ENCODE data around the gene CLSTN1. TPM values are rescaled to one million over a fixed set of nuclear protein-coding genes. Genes with fewer than 3 reads are reported as not detected.
A peak's percentile ranks its signal among the peaks of the same experiment; 100 is the strongest.

Gene CLSTN1
- total RNA-seq, 1 donor, result 140 TPM

- Histone ChIP-seq H3K4me3 (ENCODE audit: insufficient read depth, low read length) (peak overlapping the region; percentile 40), H3K27ac (ENCODE audit: low read depth, low read length) (peak overlapping the region; percentile 72), H4K20me1 (ENCODE audit: insufficient read depth, low read length) (peaks cover 33% of the 10 kb centered on the region)
Measured at GRCh38 chr1:9798236-9799130, 25.3 kb downstream of the CLSTN1 start.

GRCh38 chr1:9797049-9797448 lies 26.7 kb downstream of the CLSTN1 start:
- H3K79me2 ChIP-seq (ENCODE audit: insufficient read depth, low read length), result peaks cover 78% of the 10 kb centered on the region
- peaks cover 29% of the 10 kb centered on the region for H3K4me1 ChIP-seq (ENCODE audit: insufficient read depth, low read length)

More at GRCh38 chr1:9798236-9799130, 25.3 kb downstream of the CLSTN1 start:
- Histone ChIP-seq H3K27me3 (ENCODE audit: insufficient read depth, low read length) (no peaks in the 10 kb centered on the region), H3K4me2 (ENCODE audit: insufficient read depth, low read length) (peak overlapping the region; percentile 72), H3K9me3 (ENCODE audit: low read depth, low read length) (no peaks in the 10 kb centered on the region), H3K4me1 (ENCODE audit: insufficient read depth, low read length) (peaks cover 29% of the 10 kb centered on the region), H2AFZ (ENCODE audit: low read length) (peak overlapping the region; percentile 13), H3K79me2 (ENCODE audit: insufficient read depth, low read length) (peaks cover 78% of the 10 kb centered on the region), H3K36me3 (ENCODE audit: insufficient read depth, low read length) (no peaks in the 10 kb centered on the region)
- DNase-seq (ENCODE audit: insufficient read length, low spot score, missing footprints), result peak; percentile 94
- TF ChIP-seq, protein P1, sequence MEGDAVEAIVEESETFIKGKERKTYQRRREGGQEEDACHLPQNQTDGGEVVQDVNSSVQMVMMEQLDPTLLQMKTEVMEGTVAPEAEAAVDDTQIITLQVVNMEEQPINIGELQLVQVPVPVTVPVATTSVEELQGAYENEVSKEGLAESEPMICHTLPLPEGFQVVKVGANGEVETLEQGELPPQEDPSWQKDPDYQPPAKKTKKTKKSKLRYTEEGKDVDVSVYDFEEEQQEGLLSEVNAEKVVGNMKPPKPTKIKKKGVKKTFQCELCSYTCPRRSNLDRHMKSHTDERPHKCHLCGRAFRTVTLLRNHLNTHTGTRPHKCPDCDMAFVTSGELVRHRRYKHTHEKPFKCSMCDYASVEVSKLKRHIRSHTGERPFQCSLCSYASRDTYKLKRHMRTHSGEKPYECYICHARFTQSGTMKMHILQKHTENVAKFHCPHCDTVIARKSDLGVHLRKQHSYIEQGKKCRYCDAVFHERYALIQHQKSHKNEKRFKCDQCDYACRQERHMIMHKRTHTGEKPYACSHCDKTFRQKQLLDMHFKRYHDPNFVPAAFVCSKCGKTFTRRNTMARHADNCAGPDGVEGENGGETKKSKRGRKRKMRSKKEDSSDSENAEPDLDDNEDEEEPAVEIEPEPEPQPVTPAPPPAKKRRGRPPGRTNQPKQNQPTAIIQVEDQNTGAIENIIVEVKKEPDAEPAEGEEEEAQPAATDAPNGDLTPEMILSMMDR (IDR thresholded peaks at IDR 0.05; ENCODE audit: extremely low read depth, low read depth, low read length), result no peak

DNA sequence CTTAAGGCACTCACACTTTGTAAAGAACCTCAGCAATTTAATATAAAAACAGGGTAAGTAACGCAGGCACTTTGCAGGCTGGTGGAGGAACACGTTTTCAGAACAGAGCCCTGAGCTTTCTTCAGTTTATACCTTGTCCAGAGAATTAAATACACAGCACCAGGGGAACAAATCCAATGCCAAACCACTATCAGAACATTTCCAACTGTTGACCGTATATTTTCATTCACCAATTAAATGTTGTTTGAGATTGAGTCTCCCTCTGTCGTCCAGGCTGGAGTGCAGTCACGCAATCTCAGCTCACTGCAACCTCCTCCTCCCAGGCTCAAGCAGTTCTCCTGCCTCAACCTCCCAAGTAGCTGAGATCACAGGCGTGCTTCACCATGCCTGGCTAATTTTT lies 29.7 kb downstream of the CLSTN1 start:
- no peak for DNase-seq (ENCODE audit: insufficient read length, low spot score, missing footprints)
- H3K9me3 ChIP-seq (ENCODE audit: low read depth, low read length), result no peaks in the 10 kb centered on the region
- no peaks in the 10 kb centered on the region for H3K36me3 ChIP-seq (ENCODE audit: insufficient read depth, low read length)
- H3K79me2 ChIP-seq (ENCODE audit: insufficient read depth, low read length), result peaks cover 79% of the 10 kb centered on the region
- H3K27me3 ChIP-seq (ENCODE audit: insufficient read depth, low read length), result no peaks in the 10 kb centered on the region
- no peak overlapping the region for H2AFZ ChIP-seq (ENCODE audit: low read length)
- no peak overlapping the region for H3K4me3 ChIP-seq (ENCODE audit: insufficient read depth, low read length)
- H3K4me1 ChIP-seq (ENCODE audit: insufficient read depth, low read length), result peaks cover 29% of the 10 kb centered on the region
- H3K27ac ChIP-seq (ENCODE audit: low read depth, low read length), result no peak overlapping the region
- H3K4me2 ChIP-seq (ENCODE audit: insufficient read depth, low read length), result no peak overlapping the region
- TF ChIP-seq, protein P1 (IDR thresholded peaks at IDR 0.05; ENCODE audit: extremely low read depth, low read depth, low read length), result no peak
- H4K20me1 ChIP-seq (ENCODE audit: insufficient read depth, low read length), result peaks cover 39% of the 10 kb centered on the region

More at GRCh38 chr1:9797049-9797448, 26.7 kb downstream of the CLSTN1 start:
- H3K27ac ChIP-seq (ENCODE audit: low read depth, low read length), result no peak overlapping the region
- no peak overlapping the region for H3K4me3 ChIP-seq (ENCODE audit: insufficient read depth, low read length)
- peaks cover 35% of the 10 kb centered on the region for H4K20me1 ChIP-seq (ENCODE audit: insufficient read depth, low read length)
- no peak for DNase-seq (ENCODE audit: insufficient read length, low spot score, missing footprints)
- TF ChIP-seq, protein P1 (IDR thresholded peaks at IDR 0.05; ENCODE audit: extremely low read depth, low read depth, low read length), result no peak
- H3K36me3 ChIP-seq (ENCODE audit: insufficient read depth, low read length), result no peaks in the 10 kb centered on the region
- H2AFZ ChIP-seq (ENCODE audit: low read length), result no peak overlapping the region
- no peaks in the 10 kb centered on the region for H3K27me3 ChIP-seq (ENCODE audit: insufficient read depth, low read length)
- no peaks in the 10 kb centered on the region for H3K9me3 ChIP-seq (ENCODE audit: low read depth, low read length)
- no peak overlapping the region for H3K4me2 ChIP-seq (ENCODE audit: insufficient read depth, low read length)

- no peaks in the 10 kb centered on the region for H3K36me3 ChIP-seq (ENCODE audit: insufficient read depth, low read length)
- DNase-seq (ENCODE audit: insufficient read length, low spot score, missing footprints), result no peak
- no peak overlapping the region for H3K4me3 ChIP-seq (ENCODE audit: insufficient read depth, low read length)
- no peak overlapping the region for H2AFZ ChIP-seq (ENCODE audit: low read length)
- H4K20me1 ChIP-seq (ENCODE audit: insufficient read depth, low read length), result peaks cover 34% of the 10 kb centered on the region
- H3K27me3 ChIP-seq (ENCODE audit: insufficient read depth, low read length), result no peaks in the 10 kb centered on the region
- peaks cover 78% of the 10 kb centered on the region for H3K79me2 ChIP-seq (ENCODE audit: insufficient read depth, low read length)
- no peak overlapping the region for H3K27ac ChIP-seq (ENCODE audit: low read depth, low read length)
- peaks cover 21% of the 10 kb centered on the region for H3K4me1 ChIP-seq (ENCODE audit: insufficient read depth, low read length)
- H3K9me3 ChIP-seq (ENCODE audit: low read depth, low read length), result no peaks in the 10 kb centered on the region
- H3K4me2 ChIP-seq (ENCODE audit: insufficient read depth, low read length), result no peak overlapping the region
- TF ChIP-seq, protein P1 (IDR thresholded peaks at IDR 0.05; ENCODE audit: extremely low read depth, low read depth, low read length), result no peak
Measured at GRCh38 chr1:9793291-9793690, 30.5 kb downstream of the CLSTN1 start.
